Brain microvascular endothelial cell (primary cell): Measurements from ENCODE around the gene TWNK.

Experiments used
- DNase-seq: peaks from one replicate; pipeline ENCODE4 v3.0.0-alpha.2; 2020
- H3K27ac ChIP-seq: fragments of 250-450 bp; sonication (Bioruptor Pico); 2 replicates; pipeline ENCODE4 v1.5.1; 2020; ENCODE audit warnings: mild to moderate bottlenecking, moderate library complexity
- H3K27me3 ChIP-seq: fragments of 250-450 bp; sonication (Bioruptor Pico); replicated peaks from 2 replicates; pipeline ENCODE4 v1.5.1; 2020; ENCODE audit warnings: mild to moderate bottlenecking
- H3K36me3 ChIP-seq: fragments of 250-450 bp; sonication (Bioruptor Pico); replicated peaks from 2 replicates; pipeline ENCODE4 v1.5.1; 2020; ENCODE audit warnings: mild to moderate bottlenecking
- H3K4me3 ChIP-seq: 2 replicates; pipeline ENCODE4 v1.5.1; 2011; ENCODE audit warnings: low read depth, mild to moderate bottlenecking, control low read depth, low read length, moderate library complexity
- in situ Hi-C: cut with HindIII; loops from 2 replicates; pipeline ENCODE4 v1.10.0; 2017; ENCODE audit warnings: low sequenced_read_pairs, low pct_ligation_motif_present
- TF ChIP-seq, protein P1 (sequence below): IDR thresholded peaks from 2 replicates; pipeline ENCODE4 v1.5.1; 2011; ENCODE audit warnings: low read depth, mild to moderate bottlenecking, moderate library complexity, low read length, control low read depth, inconsistent platforms; ENCODE audit errors: missing control alignments

TWNK gene

DNA sequence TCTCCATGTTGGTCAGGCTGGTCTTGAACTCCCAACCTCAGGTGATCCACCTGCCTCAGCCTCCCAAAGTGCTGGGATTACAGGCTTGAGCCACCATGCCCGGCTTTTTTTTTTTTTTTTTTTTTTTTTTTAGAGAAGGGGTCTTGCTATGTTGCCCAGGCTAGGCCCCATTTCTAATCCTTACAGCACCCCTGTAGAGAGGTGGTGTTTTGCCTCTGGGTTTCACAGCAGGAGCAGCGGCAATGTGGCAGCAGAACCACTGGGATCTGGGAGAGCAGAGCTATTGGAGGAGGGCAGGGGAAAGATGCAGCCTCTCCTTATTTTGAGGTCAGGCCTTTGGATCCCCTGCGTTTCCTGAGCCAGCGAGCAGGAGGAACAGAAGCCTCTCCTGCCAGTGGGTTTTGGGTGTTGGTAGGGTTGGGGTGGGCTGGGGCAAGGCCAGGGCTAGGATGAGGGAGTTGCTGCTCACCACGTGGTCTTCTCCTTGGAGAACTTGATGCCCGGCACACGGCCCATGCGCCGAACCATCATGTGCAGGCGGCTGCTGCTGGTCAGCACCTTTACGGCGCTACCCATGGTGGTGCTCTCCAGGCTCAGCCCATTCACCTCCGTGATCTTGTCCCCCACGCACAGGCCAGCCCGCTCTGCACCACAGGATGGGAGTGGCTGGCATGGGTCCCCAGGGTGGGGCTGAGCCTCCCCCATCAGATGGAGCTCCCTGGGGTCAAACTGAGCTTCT is 35.8 kb downstream of the TWNK start:
- Histone ChIP-seq H3K36me3 (no peaks in the 10 kb centered on the region), H3K27me3 (no peaks in the 10 kb centered on the region)
- in situ Hi-C loops: no loop called here

GRCh38 chr10:101027106-101027720 is 39.9 kb downstream of the TWNK start:
- TF ChIP-seq, protein P1, sequence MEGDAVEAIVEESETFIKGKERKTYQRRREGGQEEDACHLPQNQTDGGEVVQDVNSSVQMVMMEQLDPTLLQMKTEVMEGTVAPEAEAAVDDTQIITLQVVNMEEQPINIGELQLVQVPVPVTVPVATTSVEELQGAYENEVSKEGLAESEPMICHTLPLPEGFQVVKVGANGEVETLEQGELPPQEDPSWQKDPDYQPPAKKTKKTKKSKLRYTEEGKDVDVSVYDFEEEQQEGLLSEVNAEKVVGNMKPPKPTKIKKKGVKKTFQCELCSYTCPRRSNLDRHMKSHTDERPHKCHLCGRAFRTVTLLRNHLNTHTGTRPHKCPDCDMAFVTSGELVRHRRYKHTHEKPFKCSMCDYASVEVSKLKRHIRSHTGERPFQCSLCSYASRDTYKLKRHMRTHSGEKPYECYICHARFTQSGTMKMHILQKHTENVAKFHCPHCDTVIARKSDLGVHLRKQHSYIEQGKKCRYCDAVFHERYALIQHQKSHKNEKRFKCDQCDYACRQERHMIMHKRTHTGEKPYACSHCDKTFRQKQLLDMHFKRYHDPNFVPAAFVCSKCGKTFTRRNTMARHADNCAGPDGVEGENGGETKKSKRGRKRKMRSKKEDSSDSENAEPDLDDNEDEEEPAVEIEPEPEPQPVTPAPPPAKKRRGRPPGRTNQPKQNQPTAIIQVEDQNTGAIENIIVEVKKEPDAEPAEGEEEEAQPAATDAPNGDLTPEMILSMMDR: no peak
- H3K27ac ChIP-seq: no peak overlapping the region
- no peaks in the 10 kb centered on the region for H3K27me3 ChIP-seq
- H3K4me3 ChIP-seq: no peak overlapping the region
- H3K36me3 ChIP-seq: no peaks in the 10 kb centered on the region
- in situ Hi-C loops: no loop called here
- DNase-seq: no peak

More for the DNA sequence above, 35.8 kb downstream of the TWNK start:
- no peak overlapping the region for H3K27ac ChIP-seq
- H3K4me3 ChIP-seq: no peak overlapping the region
- TF ChIP-seq, protein P1: no peak
- no peak for DNase-seq

DNA sequence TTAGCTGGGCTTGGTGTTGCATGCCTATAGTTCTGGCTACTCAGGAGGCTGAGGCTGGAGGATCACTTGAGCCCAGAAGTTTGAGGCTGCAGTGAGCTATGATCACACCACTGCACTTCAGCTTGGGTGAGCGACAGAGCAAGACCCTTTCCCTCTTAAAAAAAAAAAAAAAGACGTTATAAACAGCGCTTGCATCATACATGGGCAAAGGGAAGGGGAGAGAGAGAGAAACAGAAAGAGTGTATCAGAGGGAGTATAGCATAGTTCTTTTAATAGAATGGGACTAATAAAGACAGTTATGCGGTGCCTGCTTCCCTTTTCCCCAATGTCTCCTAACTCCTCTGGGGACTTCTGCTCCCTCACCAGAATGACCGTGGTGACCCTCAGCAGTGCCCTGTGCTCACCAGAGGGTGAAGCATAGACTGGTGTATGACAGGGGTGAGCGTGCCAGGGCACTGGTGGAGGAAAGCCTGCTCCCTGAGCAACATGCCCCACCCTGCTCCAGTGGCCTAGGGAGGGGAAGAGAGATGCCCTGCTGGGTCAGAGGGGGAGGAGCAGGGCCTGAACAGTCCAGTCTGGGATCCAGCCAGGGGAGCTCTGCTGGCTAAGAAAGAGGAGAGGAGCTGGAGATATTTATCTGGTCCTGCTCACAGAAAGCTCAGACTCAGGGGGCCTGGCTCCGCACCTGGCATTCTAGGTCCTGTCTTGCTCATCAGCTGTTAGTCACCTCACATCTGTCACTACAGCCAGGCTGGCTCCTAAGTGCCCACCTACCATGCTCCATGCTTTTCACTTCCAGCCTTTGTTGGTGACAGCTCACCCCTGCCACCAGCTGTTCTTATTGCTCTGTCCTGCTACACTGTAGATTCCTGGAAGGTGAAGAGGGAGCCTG is 41.3 kb downstream of the TWNK start:
- H3K4me3 ChIP-seq: no peak overlapping the region
- no peaks in the 10 kb centered on the region for H3K36me3 ChIP-seq
- DNase-seq: no peak
- in situ Hi-C loops: no loop called here
- no peak overlapping the region for H3K27ac ChIP-seq
- TF ChIP-seq, protein P1: no peak
- no peaks in the 10 kb centered on the region for H3K27me3 ChIP-seq

DNA sequence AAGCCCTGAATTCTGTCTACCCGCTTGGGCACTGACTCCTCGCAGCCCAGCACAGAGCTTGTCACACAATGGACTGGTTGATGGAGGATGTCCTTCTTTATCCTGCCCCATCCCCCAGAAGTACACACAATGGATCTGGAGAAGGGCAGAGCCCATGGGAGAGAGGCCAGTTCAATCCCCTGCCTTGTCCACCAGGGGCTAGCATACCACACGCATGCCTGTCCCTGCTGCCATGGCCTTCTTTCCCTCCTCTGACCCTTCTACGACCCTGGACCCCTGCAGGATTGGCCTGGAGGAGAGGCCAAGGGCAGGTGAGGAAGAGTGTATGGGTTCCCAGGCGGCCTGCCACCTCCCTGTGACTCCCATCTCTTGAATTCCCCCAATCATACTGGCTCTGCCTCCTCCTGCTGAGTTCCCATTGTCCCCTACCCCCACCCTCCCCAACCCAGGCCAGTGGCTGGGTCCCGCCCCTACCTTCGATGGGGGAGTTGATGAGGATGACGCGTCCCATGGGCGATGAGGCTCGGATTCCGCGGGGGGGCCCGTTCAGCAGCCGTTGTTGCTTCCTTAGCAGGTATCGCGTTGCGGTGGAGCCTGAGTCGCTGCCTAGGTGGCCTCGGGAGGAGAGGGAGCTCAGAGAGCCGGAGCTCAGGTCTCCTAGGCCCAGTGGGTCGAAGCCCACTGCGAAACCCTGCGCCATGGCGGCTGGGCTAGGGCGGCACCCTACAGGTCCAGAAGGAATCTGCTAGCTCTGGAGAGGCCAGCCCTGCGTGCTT is 42.4 kb downstream of the TWNK start:
- in situ Hi-C loops: no loop called here
- DNase-seq: no peak
- Histone ChIP-seq H3K27me3 (no peaks in the 10 kb centered on the region), H3K27ac (no peak overlapping the region), H3K4me3 (no peak overlapping the region), H3K36me3 (peaks cover under 1% of the 10 kb centered on the region)
- TF ChIP-seq, protein P1: peak; percentile 50

GRCh38 chr10:101030496-101031127 is 43.3 kb downstream of the TWNK start:
- DNase-seq: no peak
- no peak overlapping the region for H3K27ac ChIP-seq
- peaks cover 9% of the 10 kb centered on the region for H3K36me3 ChIP-seq
- H3K27me3 ChIP-seq: no peaks in the 10 kb centered on the region
- TF ChIP-seq, protein P1: no peak
- H3K4me3 ChIP-seq: peak overlapping the region; percentile 82
- in situ Hi-C loops: no loop called here
